ENCODE results near the gene NCOA3.
"Not testable (repeated sequence)": the region's sequence is repeated elsewhere in the genome, so short reads cannot be mapped to it uniquely, and the experiment has no call there.

The NCOA3 gene

GRCh38 chr20:47461120-47461685 is 40.5 kb upstream of the NCOA3 start:
- in situ Hi-C loops (cut with HindIII; ENCODE audit: low pct_unique_long_range_greater_than_20kb, low sequenced_read_pairs) = no loop called here
- no peak for DNase-seq (ENCODE audit: low read depth in 1 of 2, low spot score in 1 of 2)
- no peak for TF ChIP-seq JUND (IDR thresholded peaks at IDR 0.05; ENCODE audit: low read depth)

- DNase-seq (ENCODE audit: low read depth in 1 of 2, low spot score in 1 of 2); in situ Hi-C loops (cut with HindIII; ENCODE audit: low pct_unique_long_range_greater_than_20kb, low sequenced_read_pairs): not testable (repeated sequence)
Measured at GRCh38 chr20:47461906-47462305, 39.8 kb upstream of the NCOA3 start.

GRCh38 chr20:47464380-47465101 is 37.1 kb upstream of the NCOA3 start:
- in situ Hi-C loops (cut with HindIII; ENCODE audit: low pct_unique_long_range_greater_than_20kb, low sequenced_read_pairs) = no loop called here
- peak; percentile 69 to 95 for DNase-seq (ENCODE audit: low read depth in 1 of 2, low spot score in 1 of 2)
- peak; percentile 88 for TF ChIP-seq JUND (IDR thresholded peaks at IDR 0.05; ENCODE audit: low read depth)

GRCh38 chr20:47465335-47466090 is 36.2 kb upstream of the NCOA3 start:
- in situ Hi-C loops (cut with HindIII; ENCODE audit: low pct_unique_long_range_greater_than_20kb, low sequenced_read_pairs) = no loop called here
- no peak for DNase-seq (ENCODE audit: low read depth in 1 of 2, low spot score in 1 of 2)
- TF ChIP-seq JUND (IDR thresholded peaks at IDR 0.05; ENCODE audit: low read depth) = no peak

- DNase-seq (ENCODE audit: low read depth in 1 of 2, low spot score in 1 of 2) = no peak
- in situ Hi-C loops (cut with HindIII; ENCODE audit: low pct_unique_long_range_greater_than_20kb, low sequenced_read_pairs) = no loop called here
- TF ChIP-seq JUND (IDR thresholded peaks at IDR 0.05; ENCODE audit: low read depth) = no peak
Measured at GRCh38 chr20:47466213-47466612, 35.5 kb upstream of the NCOA3 start.

- no peak for DNase-seq (ENCODE audit: low read depth in 1 of 2, low spot score in 1 of 2)
- in situ Hi-C loops (cut with HindIII; ENCODE audit: low pct_unique_long_range_greater_than_20kb, low sequenced_read_pairs) = no loop called here
- no peak for TF ChIP-seq JUND (IDR thresholded peaks at IDR 0.05; ENCODE audit: low read depth)
Measured at GRCh38 chr20:47466704-47467459, 34.8 kb upstream of the NCOA3 start.

GRCh38 chr20:47468290-47469050 is 33.2 kb upstream of the NCOA3 start:
- in situ Hi-C loops (cut with HindIII; ENCODE audit: low pct_unique_long_range_greater_than_20kb, low sequenced_read_pairs) = no loop called here
- no peak for DNase-seq (ENCODE audit: low read depth in 1 of 2, low spot score in 1 of 2)
- TF ChIP-seq JUND (IDR thresholded peaks at IDR 0.05; ENCODE audit: low read depth) = no peak

GRCh38 chr20:47475419-47476044 is 26.2 kb upstream of the NCOA3 start:
- no peak for TF ChIP-seq JUND (IDR thresholded peaks at IDR 0.05; ENCODE audit: low read depth)
- no peak for DNase-seq (ENCODE audit: low read depth in 1 of 2, low spot score in 1 of 2)
- in situ Hi-C loops (cut with HindIII; ENCODE audit: low pct_unique_long_range_greater_than_20kb, low sequenced_read_pairs) = no loop called here

- DNase-seq (ENCODE audit: low read depth in 1 of 2, low spot score in 1 of 2) = no peak
- no peak for TF ChIP-seq JUND (IDR thresholded peaks at IDR 0.05; ENCODE audit: low read depth)
- in situ Hi-C loops (cut with HindIII; ENCODE audit: low pct_unique_long_range_greater_than_20kb, low sequenced_read_pairs) = no loop called here
Measured at GRCh38 chr20:47476452-47476851, 25.2 kb upstream of the NCOA3 start.

GRCh38 chr20:47479093-47479492 is 22.6 kb upstream of the NCOA3 start:
- TF ChIP-seq JUND (IDR thresholded peaks at IDR 0.05; ENCODE audit: low read depth) = no peak
- DNase-seq (ENCODE audit: low read depth in 1 of 2, low spot score in 1 of 2) = no peak
- in situ Hi-C loops (cut with HindIII; ENCODE audit: low pct_unique_long_range_greater_than_20kb, low sequenced_read_pairs) = no loop called here

- no peak for DNase-seq (ENCODE audit: low read depth in 1 of 2, low spot score in 1 of 2)
- in situ Hi-C loops (cut with HindIII; ENCODE audit: low pct_unique_long_range_greater_than_20kb, low sequenced_read_pairs) = no loop called here
Measured at GRCh38 chr20:47479506-47479905, 22.2 kb upstream of the NCOA3 start.

GRCh38 chr20:47480239-47480638 is 21.4 kb upstream of the NCOA3 start:
- DNase-seq (ENCODE audit: low read depth in 1 of 2, low spot score in 1 of 2) = no peak
- in situ Hi-C loops (cut with HindIII; ENCODE audit: low pct_unique_long_range_greater_than_20kb, low sequenced_read_pairs) = no loop called here
- TF ChIP-seq JUND (IDR thresholded peaks at IDR 0.05; ENCODE audit: low read depth) = no peak

More at GRCh38 chr20:47479506-47479905, 22.2 kb upstream of the NCOA3 start:
- TF ChIP-seq JUND (IDR thresholded peaks at IDR 0.05; ENCODE audit: low read depth) = no peak
